HL-60 (cell line): ENCODE measurements around the gene NEXMIF.

Source experiments
- POLR2AphosphoS5 ChIP-seq: IDR thresholded peaks from 2 replicates; pipeline ENCODE4 v1.6.1; 2012; ENCODE audit warnings: low read depth
- TF ChIP-seq, protein P1 (sequence below): IDR thresholded peaks from one replicate; pipeline ENCODE4 v1.5.1; 2011; ENCODE audit warnings: low read length, control low read depth, inconsistent platforms; ENCODE audit not compliant: insufficient read depth

DNA sequence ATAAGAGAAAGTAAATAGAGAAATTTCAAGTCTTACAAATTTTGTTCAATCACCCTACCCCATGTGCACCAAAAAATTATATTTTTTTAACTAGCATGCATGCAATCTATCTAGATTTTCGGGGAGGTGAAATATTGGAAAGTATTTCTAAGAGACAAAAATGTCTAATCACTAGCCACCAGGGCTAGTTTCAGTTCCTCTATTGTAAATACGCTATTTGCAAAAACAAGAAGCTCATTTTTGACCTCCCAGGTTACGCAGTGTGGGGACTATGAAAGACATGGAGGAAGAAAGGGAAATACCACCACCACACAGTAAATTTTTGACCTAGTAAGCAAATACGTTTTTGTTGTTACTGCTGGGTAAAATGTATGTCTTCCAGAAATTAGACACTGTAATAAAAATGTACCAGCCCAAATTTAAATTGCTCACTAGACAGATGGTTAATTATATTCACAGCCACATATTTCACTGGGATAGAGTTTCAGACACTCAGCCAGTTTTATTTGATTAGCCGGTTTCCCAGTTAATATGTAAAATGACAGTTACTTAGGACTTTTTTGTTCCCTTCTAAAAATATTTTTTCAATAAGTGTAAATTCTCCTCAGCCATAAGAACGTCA is 2.2 kb downstream of the NEXMIF start:
- TF ChIP-seq POLR2AphosphoS5: no peak
- TF ChIP-seq, protein P1, sequence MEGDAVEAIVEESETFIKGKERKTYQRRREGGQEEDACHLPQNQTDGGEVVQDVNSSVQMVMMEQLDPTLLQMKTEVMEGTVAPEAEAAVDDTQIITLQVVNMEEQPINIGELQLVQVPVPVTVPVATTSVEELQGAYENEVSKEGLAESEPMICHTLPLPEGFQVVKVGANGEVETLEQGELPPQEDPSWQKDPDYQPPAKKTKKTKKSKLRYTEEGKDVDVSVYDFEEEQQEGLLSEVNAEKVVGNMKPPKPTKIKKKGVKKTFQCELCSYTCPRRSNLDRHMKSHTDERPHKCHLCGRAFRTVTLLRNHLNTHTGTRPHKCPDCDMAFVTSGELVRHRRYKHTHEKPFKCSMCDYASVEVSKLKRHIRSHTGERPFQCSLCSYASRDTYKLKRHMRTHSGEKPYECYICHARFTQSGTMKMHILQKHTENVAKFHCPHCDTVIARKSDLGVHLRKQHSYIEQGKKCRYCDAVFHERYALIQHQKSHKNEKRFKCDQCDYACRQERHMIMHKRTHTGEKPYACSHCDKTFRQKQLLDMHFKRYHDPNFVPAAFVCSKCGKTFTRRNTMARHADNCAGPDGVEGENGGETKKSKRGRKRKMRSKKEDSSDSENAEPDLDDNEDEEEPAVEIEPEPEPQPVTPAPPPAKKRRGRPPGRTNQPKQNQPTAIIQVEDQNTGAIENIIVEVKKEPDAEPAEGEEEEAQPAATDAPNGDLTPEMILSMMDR: no peak
